ENCODE data around the gene SCPEP1. TPM values are rescaled to one million over a fixed set of nuclear protein-coding genes. Genes with fewer than 3 reads are reported as not detected.

Gene SCPEP1
- polyA plus RNA-seq, 4 donors: 59.7 to 119 (median 102) TPM

GRCh38 chr17:56994009-56994792 is 16.3 kb downstream of the SCPEP1 start:
- no peak for DNase-seq (ENCODE audit: low read depth in 4 of 4, low spot score in 3 of 4)

- no peak for DNase-seq (ENCODE audit: low read depth in 4 of 4, low spot score in 3 of 4)
These were observed 17.8 kb downstream of the SCPEP1 start for GRCh38 chr17:56995766-56996165.

DNA sequence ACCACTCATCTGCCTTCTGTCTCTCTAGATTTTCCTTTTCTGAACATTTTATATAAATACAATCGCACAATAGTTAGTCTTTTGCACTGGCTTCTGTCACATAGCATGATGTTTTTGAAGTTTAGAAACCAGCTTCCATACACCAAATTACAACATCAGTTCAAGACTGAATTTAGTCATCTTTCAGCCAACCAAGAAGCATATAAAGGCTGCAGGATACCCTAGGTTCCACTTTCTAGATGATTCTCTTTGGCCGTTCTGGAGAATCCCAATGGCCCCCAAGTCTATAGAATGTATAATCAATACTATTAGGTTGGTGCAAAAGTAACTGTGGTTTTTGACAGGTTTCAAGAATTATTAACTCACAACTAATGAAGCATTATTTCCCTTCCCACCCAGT is 19.4 kb downstream of the SCPEP1 start:
- DNase-seq (ENCODE audit: low read depth in 4 of 4, low spot score in 3 of 4): no peak

GRCh38 chr17:57001541-57001940 is 23.6 kb downstream of the SCPEP1 start:
- no peak for DNase-seq (ENCODE audit: low read depth in 4 of 4, low spot score in 3 of 4)

DNA sequence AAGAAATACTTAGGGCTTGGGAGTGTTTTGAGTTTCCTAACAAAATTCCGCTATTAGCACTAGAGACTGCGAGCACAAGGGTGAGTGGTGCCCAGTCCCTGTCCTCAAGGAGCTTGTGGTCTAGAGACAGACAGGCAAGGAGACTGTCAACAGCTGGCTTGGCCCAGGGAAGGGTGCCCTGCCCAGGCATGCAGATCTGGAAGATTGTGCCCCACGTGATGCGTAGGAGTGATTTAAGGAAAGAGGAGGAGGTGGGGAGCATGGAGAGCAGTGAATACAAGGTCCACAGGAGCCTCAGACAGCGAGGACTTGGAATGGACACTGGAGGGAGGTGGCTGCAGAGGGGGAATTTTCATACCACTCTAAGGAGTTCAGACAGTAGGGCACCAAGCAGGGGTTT is 25.0 kb downstream of the SCPEP1 start:
- no peak for DNase-seq (ENCODE audit: low read depth in 4 of 4, low spot score in 3 of 4)

DNA sequence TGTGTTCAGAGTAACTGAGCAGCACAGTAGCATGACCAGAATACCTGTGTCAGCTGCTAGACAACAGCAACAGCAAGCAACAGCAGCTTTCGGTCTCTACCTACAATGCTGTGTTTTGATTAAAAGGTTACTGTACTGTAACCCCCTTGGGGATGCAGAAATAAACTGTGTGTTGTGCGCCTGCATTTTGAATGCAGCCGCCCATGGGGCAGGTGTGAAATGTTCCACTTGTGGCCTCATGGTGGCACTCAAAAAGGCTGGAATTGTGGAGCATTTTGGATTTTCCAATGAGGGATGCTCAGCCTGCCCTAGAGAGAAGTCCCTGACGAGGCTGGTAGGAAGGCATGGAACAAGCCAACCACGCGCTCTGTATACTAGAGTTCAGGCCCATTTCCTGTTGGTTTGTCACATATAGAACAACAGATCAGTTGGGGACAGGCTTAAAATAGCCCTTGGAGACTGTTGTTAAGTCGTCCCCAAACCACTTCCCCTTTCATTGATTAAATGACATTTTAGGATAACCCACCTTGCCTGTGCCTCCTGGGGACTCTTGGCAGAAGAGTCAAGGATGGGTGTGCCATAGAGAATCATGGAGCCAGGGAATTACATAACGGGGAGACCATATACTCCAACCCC is 27.1 kb downstream of the SCPEP1 start:
- DNase-seq (ENCODE audit: low read depth in 4 of 4, low spot score in 3 of 4): no peak

GRCh38 chr17:57006040-57006439 is 28.1 kb downstream of the SCPEP1 start:
- no peak for DNase-seq (ENCODE audit: low read depth in 4 of 4, low spot score in 3 of 4)

DNA sequence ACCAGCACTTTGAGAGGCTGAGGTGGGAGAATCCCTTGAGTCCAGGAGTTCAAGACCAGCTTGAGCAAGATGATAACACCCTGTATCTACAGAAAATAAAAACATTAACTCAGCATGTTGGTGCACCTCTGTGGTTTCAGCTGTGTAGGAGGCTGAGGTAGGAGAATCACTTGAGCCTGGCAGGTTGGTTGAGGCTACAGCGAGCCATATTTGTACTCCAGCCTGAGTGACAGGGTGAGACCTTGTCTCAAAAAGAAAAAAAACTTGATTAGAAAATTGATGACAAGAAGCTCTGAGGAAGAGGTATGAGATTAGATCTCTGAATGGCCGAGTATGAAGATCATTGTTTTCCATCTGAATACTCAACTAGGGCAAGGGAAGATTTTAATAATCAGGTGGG is 31.0 kb downstream of the SCPEP1 start:
- DNase-seq (ENCODE audit: low read depth in 4 of 4, low spot score in 3 of 4): no peak

DNA sequence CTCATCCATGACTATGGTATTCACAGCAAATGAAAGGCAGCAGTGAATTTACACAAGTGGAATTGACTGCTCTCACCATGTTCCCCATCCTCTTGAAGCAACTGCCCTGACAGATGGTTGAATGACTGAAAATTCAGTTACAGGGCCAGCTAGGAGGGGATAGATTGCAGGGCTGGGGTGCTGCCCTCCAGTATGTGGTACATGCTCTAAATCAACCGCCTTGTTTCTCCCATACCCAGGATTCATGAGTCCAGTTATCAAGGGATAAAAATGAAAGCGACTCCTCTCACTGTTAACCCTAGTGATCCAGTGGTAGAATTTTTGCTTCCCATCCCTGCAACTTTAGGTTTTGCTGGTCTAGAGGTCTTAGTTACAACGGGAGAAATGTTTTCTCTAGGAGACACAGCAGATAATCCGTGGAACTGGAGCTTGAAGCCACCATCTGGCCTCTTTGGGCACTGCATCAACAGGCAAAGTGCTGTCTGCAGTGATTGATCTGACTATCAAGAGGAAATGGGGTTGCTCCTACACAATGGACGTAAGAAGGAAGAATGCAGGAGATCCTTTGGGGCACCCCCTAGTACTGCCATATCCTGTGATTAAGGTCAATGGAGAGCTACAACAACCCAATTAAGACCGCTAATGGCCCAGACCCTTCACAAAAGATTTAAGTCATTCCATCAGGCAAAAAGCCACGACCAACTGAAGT is 32.0 kb downstream of the SCPEP1 start:
- DNase-seq (ENCODE audit: low read depth in 4 of 4, low spot score in 3 of 4): no peak

- no peak for DNase-seq (ENCODE audit: low read depth in 4 of 4, low spot score in 3 of 4)
These were observed 32.6 kb downstream of the SCPEP1 start for GRCh38 chr17:57010487-57010886.

DNA sequence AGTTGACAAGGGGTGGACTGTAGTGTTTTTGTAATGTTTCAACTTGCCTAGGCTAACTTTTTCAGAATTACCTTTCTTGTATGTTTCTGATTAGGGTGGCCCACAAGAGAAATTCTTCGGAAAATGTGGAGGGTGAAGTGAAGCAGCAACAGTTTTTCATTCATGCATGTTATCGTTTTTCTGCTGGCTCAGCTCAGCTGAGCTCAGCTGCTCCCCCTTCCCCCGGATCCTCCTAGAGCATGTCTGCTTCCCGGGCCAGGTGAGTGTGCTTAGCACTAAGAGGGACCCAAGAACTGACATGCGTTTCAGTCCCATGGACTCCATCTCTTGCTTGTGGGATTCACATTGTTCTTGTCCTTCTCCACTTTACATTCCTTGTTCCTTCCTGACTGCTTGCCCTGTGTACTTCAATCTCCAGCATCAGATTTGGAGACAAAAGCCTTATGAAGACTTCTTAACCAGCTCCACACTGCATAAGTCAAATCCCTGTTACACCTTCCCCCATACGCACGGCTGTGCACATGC is 33.6 kb downstream of the SCPEP1 start:
- no peak for DNase-seq (ENCODE audit: low read depth in 4 of 4, low spot score in 3 of 4)

DNA sequence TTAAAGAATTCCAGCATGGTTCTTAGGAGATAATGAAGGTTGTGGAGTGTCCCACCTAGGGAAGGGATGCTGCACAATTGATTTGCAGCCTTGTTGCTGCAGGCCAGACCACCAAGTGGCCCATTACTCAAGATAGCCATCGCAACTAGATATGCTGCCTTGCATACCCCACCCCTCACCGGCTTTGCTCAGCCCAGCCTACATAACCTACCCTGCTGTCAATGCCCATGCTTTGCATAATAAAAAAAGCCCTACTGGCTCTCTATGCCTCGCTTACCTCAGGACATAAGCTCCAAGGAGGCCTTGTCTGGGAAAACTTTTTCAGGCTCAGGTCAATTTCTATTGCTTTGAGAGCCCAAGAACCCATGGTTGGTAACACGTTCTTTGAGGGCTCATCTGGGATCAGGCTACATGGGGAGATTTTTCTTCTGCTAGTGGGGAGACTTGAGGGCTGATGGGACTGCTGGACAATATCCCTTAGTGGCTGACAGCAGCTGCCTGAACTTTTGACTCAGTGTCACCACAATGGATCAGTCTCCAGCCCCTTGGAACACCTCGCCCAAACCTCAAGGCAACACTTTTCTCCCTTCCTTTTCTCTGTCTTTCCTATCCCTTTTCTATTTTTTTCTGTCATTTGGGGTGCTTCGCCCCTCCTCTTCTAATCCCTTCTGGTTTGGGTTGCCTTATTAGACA is 38.3 kb downstream of the SCPEP1 start:
- no peak for DNase-seq (ENCODE audit: low read depth in 4 of 4, low spot score in 3 of 4)

DNA sequence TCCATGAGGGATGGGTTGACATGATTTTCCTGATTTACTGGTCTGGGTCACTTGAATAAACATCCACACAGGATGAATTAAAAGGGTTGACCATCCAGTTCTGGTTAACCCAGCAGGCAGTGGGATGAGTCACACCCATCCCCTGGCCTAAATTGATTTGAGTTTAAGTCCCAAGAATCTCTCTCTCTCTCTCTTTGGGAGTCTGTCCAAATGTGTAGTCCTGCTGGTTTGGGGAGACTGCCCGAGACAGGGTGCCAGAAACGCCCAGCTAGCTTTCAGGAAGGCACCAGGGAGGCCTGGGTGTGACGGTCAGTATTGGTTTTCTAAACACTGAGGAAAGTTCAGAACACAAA is 38.8 kb downstream of the SCPEP1 start:
- no peak for DNase-seq (ENCODE audit: low read depth in 4 of 4, low spot score in 3 of 4)

DNA sequence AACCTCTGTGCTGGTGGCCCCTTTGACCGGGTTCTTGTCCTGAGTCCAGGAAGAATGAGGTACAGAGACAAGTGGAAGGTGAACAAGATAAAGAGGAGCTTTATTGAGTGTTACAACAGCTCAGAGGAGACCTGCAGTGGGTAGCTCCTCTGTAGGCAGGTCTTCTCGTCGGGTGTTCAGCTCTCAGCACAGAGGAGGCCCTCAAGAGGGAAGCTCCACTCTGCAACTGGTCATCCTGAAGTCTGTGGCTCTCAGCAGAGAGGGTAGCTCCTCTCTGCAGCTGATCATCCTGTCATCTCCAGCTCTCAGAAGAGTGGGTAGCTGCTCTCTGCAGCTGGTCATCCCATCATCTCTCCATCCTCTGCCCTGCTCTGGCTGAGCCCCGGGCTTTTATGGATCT is 39.7 kb downstream of the SCPEP1 start:
- no peak for DNase-seq (ENCODE audit: low read depth in 4 of 4, low spot score in 3 of 4)

DNA sequence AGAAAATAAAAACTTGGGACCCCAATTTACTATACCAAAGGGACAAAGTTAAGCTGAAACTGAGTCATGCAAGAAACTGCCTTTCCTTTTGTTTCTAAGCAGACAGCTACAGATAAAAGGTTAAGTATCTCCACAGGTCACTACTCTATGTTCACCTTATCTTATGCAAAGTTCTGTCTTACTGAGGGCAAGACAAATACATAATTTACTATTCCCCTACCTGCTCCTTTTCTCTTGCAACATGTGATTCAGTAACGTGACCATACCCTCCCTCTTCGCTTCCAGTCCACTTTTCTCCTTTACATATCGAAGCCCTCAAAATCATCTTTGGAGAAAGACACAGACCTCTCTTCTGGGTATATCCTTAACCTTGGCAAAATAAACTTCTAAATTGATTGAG is 42.3 kb downstream of the SCPEP1 start:
- DNase-seq (ENCODE audit: low read depth in 4 of 4, low spot score in 3 of 4): no peak

DNA sequence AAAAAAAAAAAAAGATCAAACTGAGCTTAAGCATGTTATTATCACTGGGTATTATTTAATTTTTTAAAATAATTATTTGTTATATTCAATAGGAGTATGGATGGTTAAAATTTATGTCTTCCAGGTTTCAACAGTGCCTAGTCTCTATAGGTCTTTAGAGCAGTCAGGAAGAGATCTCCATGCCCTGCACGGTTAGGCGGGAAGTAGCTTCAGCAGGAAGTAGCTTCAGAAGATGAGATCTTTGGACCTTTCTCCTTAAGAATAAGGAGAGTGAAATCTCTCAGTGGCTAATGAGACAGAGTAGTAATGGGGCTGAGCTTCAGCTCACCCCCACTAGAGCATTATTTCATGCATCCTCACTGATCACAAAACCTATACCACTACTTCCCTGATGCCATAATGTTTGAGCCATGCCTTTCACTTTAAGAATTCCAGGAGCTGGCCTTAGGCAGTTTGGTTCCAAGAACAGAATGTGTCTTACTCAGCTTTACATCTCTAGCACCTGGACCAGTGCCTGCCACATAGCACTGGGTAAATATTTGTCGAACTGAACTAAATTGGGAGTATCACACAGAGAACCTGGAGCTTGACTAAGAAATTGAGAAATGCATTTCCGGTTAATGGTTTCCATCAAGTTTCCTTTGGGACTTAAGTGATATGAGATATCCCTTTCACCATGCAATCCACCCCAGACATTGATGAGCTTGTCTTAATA is 43.5 kb downstream of the SCPEP1 start:
- DNase-seq (ENCODE audit: low read depth in 4 of 4, low spot score in 3 of 4): no peak

GRCh38 chr17:57025876-57026275 is 47.9 kb downstream of the SCPEP1 start:
- no peak for DNase-seq (ENCODE audit: low read depth in 4 of 4, low spot score in 3 of 4)

DNA sequence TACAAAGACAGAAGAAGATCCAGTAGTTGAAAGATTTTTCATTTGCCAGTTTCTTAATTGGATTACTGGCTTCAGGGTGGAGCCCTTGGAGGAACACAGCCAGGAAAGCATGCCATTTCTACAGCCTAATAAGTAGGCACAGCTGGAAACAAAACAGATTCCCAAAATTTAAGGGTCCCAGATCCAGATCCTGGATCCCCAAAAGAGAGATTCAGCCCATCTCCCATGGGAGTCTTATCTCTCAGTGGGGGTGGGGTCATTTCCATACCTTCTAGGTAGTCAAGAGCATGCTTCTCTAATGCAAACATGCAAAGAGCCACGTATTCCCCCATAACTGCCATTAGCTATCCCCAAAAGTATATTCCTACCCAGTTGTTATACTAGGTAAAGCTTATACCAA is 49.9 kb downstream of the SCPEP1 start:
- DNase-seq (ENCODE audit: low read depth in 4 of 4, low spot score in 3 of 4): no peak

GRCh38 chr17:57032343-57032742 is 54.4 kb downstream of the SCPEP1 start:
- DNase-seq (ENCODE audit: low read depth in 4 of 4, low spot score in 3 of 4): no peak

GRCh38 chr17:57033296-57033695 is 55.4 kb downstream of the SCPEP1 start:
- DNase-seq (ENCODE audit: low read depth in 4 of 4, low spot score in 3 of 4): peak in 3 of 4 donors; percentile 56 to 59 (median 57)
